GM21619 (cell line): ENCODE data around the gene PRR12.

ENCODE experiments used
- ATAC-seq: cut with Tn5 transposase; IDR thresholded peaks from one replicate; pipeline ENCODE4 v1.9.1; 2021; ENCODE audit not compliant: unreplicated experiment

PRR12 gene

DNA sequence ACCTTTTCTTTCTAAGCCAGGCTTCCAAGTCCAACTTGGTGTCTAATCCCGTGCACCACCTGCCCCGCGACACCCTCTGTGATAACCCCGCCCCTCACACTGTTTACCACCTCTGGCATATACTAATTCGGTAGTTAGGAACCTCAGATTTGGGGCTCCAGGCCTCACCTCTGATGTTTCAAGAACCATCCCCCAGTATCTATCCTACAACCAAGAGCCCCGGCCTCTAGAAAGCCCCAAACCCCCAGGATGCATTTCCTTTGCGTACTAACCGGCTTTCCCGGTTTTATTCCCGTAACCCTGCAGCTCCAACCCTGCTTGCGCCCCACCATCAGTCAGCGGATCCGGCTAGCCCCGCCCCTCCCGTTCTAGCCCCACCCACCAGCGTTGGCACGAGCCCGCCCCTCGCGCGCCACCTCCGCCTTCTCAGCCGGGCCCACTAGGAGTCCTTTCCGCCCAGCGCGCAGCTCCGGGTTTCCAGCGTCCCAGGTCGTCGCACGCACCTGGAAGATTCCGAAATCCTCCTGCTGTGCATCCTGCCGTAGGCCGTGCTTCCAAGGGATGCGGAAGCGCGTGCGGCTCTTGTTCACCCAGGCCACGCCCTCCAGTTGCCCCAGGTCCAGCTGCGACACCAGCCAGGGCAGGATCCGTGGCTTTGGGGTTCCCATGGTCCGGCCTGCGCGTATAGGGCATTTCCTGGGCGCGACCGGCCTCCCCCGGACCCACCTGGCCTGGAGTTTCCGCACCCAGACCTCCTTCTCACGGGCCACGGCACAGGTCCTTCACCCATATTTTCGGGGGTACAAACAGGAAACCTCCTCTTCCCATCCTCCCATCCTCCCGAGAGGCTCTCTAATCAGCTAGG, 73.4 kb downstream of the PRR12 start:
- peak; percentile 37 for ATAC-seq

DNA sequence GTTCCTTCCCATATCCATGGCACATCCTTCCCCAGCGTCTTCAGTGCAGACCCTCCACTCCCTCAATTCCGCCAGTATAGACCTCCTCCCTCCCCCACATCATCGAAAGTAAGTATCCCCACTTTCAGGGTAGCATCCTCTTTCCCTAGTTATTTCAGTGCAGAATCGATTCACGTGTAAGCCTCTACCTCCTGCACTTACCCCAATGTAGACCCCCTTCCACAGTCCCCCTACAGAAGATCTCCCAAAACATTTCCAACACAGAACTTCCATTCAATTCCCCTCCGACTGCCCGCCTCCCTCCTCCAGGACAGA, 74.0 kb downstream of the PRR12 start:
- ATAC-seq = no peak

DNA sequence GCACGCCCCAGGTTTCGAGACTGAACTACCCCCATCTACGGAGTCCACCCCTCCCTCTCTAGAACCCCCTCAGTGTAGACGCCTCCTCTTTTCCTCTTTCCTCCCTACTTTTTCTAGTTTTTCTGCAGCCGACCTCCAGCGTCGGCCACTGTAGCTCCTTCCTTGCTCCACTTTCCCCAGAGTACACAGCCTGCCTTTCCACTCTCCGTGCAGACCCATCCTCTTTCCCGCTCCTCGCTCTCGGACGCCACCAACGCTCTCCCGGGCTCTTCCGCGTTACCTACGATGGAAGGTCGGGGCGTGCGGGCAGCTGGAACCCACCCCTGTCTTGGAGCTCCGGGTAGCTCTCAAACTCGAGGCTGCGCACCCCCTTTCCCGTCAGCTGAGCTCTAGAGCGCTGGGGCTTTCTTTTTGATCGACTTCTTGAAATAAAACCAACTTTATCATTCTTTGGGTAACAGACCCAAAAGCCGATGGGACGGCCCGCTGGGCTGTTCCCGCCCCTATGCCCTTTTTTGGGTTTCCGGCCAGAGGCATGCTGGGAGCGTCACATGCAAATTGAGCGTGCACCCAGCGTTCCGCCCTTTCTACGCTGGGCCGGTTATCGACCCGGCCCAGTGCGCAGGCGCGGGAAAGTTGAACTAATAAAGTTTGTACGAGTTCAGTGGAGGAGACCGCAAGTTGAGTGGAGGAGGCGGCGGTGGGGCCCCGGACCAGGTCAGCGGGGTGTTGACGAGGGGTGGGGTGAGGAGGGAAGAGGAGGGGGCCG, 74.6 kb downstream of the PRR12 start, which contains the start of the genes BCL2L12 and IRF3:
TSS of gene BCL2L12 (plus strand) at position 583 of the 769 bp plus-strand sequence. CDS start 760 bp downstream, outside the sequence.
TSS of gene IRF3 (minus strand) at position 507 of the 769 bp plus-strand sequence. CDS start 1,019 bp downstream, outside the sequence.
- peak; percentile 81 for ATAC-seq

DNA sequence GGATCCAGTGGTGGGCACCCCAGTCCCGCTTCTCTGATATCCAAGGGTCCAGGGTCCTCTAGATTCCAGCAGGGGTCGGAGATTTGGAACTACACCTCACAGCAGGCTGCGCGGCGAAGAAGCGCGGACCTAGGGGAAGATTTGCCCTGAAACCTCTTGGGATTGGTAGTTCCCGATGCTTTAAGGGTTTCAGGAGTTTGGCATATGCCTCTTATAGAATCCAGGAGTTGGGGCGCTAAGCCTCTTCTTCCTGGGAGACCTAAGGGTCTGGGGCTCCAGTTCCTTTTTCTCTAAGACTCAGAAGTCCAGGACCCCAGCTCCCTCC, 75.1 kb downstream of the PRR12 start:
- no peak for ATAC-seq

DNA sequence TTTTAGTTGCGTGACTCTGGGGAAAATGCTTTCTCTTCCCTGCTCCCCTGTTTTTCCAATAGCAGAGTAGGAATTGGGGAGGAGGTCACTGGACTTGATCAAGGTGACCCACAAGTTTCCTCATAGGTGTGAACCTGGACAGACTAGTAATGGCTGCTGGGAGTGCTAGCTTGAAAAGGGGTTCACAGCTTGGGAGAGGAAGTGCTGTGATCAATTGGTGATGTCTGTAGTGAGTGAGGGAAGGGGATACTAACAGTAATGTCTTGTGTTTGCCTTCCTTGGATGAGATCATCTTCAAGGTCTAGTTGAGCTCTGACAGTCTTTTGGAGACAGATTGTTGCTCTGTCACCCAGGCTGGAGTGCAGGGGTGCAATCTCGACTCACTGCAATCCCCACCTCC, 76.5 kb downstream of the PRR12 start:
- no peak for ATAC-seq

DNA sequence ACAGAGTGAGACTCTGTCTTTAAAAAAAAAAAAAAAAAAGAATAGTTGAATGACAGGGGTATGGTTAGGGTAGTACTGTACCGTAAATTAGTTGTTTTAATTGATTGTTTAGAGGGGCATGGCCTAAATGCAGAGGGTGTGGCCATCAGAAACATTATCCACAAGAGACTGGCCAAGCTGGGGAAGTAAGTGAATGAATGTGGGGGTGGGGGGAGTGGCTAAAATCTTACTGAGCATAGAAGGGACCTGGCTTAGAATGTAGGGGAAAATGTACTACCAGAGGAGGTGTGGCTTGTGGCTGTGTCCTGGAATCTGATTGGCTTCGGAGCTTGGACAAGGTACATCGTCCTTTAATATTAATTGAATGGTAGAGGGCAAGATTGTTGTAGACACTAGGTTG, 78.5 kb downstream of the PRR12 start:
- no peak for ATAC-seq

DNA sequence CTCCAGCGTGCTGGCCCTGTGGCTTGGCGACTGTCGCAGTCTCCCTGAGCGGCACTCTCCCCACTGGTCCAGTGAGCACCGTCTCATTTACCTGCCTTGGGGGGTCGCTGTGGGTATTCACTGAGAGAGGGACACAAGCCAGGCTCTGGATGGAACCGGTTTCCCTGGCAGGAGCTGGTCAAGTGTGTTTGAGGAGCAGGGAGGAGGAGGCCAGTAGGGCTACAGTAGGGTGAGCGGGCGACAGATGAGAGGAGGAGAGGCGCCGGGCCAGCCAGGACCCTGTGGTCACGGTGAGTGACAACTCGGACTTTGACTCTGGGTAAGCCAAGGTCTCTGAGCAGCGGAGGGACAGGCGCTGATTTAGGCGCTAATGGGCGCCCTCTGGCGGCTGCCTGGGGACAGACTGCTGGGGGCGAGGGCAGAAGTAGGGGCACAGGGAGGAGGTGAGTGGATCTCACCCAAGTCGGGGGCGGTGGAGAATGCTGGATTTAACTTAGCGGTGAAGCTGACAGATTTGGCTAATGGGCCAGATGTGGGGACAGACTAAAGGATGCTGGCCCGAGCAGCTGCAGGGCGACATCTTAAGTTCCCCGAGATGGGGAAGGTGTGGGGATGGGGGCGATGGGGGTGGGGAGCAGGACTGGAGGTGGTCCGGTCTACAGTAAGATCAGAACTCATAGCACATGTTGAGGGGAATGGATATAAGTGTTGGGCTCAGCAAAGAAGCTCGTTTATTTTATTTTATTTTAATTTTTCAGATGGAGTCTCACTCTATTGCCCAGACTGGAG, 81.3 kb downstream of the PRR12 start:
- ATAC-seq = no peak
